NCI-H526 (cell line): ENCODE data around the gene ADAM17.
"Not testable (repeated sequence)": the region's sequence is repeated elsewhere in the genome, so short reads cannot be mapped to it uniquely, and the experiment has no call there.

ENCODE experiments used
- DNase-seq, 2 experiments: peaks; one replicate each; lab custom pipeline; 2025; lab: John Stamatoyannopoulos, UW

The ADAM17 gene

DNA sequence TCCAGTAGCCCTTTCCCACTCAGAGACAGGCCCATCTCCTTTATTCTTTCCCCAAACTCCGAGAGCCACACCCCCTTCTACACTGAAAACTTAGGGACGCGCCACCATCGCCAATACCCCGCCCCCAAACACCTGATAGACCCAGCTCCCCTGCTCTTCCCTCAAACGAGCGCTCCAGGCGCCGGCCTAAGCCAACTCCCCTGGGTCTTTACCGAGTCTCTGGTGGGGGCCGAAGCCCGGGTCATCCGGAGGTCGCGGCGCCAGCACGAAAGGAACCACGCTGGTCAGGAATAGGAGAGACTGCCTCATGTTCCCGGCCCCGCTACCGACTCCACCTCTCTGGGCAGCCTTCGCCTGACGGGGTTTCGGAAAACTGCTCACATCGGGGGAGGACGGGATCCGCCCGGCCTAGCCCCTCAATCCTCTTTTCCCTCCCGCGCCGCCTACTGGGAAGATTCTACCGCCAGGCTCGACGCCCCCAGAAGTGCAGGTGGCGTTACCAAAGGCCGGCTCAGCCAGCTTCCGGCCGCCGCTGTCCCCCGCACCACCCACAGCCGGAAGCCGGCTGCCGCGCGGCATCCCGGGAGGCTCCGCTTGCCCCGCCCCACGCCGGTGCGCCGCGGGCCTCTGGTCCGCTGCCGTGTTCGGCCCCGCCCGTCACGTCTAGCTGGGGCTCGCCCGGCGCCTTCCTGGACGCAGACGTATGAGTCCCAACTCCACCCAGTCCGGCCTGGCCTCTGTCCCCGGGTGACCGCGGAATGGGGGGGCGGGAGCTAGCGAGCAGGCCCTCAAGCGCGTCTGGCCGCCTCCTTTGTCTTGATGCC, at the start of gene ADAM17:
Gene ADAM17 (minus strand): TSS at position 534 of the 824 bp plus-strand sequence. CDS start 225 bp downstream, at position 309.
- DNase-seq: peak; percentile 86 to 97

DNA sequence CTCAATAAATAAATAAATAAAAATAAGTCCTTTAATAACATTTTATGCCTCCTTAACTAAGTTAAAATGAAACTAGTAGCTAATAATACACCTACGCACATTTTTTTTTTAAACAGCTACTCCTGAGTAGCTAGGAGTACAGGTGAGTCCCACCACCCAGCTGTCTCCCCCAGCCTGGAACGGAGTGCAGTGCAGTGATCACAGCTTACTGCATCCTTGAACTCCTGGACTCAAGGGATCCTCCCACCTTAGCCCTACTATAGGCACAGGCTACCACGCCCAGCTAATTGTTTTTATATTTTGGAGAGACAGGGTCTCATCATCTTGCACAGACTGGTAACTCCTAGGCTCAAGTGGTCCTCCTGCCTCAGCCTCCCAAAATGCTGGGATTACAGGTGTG, 46.8 kb upstream of the ADAM17 start:
- DNase-seq: no peak

DNA sequence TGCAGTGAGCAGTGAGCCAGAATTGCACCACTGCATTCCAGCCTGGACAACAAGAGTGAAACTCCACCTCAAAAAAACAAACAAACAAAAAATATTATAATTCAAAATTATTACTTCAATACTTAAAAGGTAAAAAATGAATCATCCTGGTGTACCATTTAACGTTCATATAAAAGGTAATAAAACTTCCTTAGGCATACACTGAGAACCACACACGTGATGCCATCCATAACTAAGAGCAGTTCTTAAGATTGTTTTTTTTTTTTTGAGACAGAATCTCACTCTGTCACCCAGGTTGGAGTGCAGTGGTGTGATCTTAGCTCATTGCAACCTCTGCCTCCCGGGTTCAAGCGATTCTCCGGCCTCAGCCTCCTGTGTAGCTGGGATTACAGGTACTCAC, 45.8 kb upstream of the ADAM17 start:
- DNase-seq: no peak

DNA sequence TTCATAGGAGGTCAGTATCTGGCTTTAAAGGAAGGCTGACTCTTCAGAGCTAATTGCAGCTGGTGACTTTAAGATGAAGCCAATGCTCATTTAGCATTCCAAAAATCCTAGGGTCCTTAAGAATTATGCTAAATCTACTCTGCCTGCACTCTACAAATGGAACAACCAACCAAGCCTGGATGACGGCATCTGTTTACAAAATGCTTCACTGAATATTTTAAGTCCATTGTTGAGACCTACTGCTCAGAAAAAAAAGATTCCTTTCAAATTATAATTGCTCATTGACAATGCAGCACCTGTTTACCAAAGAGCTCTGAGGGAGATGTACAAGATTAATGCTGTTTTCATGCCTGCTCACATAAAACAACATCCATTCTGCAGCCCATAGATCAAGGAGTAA, 43.8 kb upstream of the ADAM17 start:
- DNase-seq: no peak

DNA sequence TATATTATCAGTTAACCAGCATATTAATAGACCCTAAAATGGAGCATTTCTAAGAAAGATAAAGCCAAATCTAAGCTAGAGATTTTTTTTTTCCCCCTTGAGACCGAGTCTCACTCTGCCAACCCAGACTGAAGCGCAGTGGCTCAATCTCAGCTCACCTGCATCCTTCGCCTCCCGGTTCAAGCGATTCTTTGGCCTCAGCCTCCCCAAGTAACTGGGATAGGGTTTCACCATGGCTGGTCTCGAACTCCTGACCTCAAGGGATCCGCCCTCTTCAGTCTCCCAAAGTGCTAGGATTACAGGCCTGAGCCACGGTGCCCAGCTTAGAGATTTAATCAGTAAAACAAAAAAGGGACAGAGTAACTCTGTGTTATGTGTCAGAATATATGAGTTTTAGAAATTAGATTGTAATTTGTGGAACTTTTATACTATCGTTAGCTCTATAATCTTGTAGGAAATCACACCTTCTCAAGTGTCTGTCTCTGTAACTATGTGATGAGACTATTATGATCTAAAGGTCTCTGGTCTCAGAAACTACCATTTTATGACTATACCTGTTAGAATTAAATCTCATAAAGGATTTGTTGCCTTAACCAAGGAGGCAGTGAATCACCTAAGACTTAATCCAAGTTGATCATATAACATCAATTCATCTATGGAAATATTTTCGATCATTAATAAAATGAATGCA, 41.1 kb upstream of the ADAM17 start:
- DNase-seq: no peak

DNA sequence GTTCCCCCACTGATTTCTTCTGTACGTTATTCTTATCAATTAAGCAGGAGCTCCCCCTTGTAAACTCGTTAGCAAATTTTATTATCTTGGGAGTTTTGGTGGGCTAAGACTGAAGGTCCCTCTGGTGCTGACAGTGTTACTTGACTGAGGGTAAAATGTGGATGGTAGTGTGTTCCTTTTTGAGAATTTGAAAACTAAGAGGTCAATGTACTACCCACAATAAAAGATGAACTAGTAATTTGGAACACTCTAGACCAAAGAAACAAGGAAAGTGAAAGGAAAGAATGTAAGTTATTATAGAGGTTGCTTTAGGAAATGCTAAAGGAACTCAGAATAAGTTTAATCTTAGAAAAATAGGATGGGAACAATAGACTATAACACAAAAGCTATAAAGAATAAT, 40.1 kb upstream of the ADAM17 start:
- no peak for DNase-seq

DNA sequence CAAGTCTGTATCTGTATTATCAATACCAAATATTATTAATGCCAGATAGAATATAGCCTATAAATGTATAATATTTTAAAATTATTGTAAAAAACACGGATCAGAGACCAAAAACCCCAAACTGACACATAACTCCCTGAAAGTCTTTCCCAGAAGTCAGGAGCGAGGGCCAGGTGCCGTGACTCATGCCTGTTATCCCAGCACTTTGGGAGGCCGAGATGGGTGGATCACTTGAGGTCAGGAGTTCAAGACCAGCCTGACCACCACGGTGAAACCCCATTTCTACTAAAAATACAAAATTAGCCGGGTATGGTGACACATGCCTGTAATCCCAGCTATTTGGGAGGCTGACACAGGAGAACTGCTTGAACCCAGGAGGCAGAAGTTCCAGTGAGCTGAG, 39.6 kb upstream of the ADAM17 start:
- not testable (repeated sequence) for DNase-seq

DNA sequence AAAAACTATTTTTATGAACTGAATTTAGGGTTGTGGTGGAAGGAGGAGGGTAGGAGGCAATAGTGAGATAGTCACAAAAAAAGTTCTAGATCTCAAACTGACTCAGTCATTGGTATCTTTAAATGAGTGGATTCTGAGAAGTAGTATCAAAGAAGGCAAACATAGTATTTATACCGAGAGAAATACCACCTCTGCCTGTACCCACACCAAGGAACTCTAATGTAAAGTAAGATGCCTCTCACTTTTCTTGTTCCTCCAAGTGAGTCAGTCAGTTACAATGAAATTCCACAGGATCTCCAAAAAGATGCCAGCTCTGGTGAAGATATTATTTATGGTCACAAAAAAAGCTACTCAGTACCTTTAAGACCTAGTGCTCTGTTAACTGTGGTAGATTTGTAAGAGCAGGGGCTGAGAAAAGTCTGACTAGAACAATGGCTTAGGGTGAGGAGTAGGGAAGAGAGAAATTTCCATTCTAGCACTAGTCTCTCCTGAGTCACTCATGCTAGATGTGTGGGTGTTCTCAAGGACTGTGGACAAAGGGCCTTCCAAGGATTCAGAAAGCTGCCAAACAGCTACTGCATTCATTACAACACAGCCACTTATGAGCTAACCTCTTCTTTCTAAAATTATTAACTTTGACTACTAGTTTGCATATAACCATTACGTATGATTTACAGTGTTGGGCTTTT, 38.9 kb upstream of the ADAM17 start:
- DNase-seq: peak; percentile 8 to 34

DNA sequence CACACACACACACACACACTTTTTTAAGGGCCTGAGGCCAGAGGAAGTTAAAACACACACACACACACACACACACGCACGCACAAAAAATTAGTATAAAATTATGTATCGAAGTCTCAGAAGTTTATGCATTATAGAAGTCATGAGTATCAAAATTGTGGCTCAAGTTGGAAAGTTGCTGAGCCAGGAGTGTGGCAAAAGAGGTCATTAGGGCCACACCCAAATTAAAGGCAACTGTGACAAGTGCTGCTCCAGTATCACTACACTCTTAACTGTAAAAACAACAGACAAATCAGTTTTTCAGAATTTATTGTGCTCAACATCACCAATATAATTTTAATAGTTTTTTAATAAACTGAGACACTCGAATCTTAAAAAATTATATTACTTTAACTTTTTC, 38.3 kb upstream of the ADAM17 start:
- DNase-seq: no peak

DNA sequence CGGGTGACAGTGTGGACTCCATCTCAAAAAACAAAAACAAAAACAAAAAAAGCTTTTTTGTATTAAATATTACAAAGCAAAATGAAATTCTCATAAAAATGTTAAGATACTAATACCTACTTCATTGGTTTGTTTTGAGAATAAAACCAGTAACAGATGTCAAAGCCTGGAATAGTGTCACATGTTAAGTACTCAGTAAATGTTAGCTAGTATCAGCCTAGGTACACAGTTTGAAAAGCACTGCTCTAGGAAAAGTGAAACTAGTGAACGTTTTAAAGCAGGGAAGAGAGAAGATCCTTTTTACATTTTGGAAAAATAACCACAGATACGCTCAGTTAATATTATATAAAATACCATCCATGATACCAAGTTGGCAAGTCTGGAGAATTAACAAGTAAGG, 37.1 kb upstream of the ADAM17 start:
- DNase-seq: no peak

DNA sequence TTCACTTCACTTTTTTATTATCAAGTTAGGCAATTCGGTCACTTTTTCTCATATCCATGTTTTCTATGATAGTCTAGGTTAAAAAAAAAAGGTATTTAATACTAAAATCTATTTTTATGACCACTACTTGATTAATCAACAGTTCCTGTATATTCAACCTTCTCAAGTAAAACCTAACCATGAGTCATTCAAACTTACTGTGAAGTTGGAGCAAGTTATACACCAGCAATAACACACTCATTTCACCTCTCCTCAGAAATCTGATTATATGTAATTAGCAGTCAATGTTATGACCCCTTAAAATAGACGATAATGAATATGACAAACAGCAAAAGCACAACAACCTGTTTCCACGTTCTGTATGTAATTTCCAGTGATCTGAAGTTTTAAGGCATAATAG, 35.0 kb upstream of the ADAM17 start:
- DNase-seq: no peak

DNA sequence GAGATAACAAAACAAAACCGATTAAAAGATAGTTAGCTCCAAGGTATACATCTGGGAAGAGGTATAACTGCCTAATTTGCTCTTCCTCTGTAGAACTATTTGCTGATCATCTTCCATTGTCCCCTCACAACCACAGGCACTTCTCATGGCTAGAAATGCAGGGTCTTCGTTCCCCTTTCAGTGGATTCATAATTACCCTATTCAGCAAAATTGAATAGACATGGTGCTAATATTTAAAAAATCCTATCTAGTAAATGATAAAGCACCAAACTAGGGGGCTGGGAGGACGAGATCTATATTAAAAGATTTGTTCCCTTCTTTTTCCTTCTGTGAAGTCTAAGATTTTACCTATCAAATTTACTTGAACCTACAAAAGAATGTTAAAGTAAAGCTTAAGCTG, 30.8 kb upstream of the ADAM17 start:
- no peak for DNase-seq

DNA sequence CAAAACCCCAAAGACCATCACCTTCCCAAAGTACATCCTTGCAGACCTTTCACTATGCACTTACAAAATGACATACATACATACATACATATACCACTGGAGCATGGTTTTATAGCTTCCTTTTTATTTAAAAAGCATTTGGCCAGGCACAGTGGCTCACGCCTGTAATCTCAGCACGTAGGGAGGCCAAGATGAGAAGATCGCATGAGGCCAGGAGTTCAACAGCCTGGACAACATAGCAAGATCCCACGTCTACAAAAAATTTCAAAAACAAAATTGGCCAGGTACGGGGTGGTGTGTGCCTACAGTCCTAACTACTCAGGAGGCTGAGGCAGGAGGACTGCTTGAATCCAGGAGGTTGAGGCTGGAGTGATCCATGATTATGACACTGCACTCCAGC, 29.9 kb upstream of the ADAM17 start:
- DNase-seq: no peak

DNA sequence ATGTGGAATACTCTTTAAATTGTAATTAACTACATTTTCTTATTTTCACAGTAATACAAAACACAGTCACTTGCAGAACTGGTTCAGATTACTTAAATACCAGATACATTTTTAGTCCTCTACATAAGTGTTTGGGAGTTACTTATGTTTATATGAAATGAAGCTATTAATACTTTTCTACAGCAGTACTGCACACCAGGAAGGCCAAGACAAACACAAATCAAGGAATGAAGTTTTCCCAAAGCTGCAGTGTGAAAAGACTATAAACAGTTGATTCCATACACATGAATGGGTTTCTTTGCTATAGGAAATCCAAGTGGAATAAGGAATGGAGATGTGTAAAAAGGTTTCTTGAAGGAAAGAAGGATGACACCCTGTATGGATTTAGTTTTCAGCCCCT, 29.3 kb upstream of the ADAM17 start:
- DNase-seq: not testable (repeated sequence)

DNA sequence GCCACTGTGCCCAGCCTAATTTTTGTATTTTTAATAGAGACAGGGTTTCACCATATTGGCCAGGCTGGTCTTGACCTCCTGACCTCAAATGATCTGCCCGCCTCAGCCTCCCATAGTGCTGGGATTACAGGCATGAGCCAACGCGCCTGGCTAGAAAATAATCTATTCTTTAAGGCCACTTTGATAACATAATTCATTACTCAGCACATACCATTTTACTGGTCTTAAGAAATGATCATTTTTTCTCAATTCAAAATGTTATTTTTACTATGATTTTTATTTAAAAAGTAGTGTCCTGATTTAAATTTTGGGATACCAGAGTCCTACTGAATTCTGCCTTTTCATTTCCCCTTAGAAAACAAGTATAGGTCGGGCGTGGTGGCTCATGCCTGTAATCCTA, 27.0 kb upstream of the ADAM17 start:
- DNase-seq: no peak

DNA sequence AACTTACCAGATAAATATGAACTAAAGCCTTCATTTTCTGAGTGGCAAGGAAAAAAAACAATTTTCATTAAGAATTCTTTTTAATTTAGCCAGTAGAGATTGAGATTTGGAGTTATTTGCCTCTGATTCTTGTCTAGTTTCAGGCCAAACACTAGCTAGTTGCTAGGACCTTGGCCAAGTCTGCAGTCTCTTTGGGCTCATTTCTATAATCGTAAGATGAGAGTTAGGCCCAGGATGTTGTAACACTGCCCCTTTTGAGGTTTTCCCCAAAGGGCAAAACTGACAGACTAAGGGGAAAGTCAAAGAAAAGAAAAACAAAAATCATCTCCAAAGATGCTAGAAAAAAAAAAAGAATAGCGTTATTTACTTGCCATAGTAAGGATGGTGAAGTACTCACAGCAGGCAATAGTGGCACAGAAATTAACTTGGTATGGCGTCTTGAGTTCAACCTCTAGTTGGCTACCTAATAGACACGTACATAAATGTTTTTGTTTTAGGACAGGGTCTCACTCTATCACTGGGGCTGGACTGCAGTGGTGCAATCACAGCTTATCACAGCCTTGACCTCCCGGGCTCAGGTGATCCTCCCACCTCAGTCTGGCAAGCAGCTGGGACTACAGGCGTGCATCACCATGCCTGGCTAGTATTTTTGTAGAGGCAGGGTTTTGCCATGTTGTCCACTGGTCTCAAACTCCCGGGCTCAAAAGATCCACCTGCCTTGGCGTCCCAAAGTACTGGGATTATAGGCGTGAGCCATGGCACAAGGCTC, 23.0 kb upstream of the ADAM17 start:
- DNase-seq: no peak

DNA sequence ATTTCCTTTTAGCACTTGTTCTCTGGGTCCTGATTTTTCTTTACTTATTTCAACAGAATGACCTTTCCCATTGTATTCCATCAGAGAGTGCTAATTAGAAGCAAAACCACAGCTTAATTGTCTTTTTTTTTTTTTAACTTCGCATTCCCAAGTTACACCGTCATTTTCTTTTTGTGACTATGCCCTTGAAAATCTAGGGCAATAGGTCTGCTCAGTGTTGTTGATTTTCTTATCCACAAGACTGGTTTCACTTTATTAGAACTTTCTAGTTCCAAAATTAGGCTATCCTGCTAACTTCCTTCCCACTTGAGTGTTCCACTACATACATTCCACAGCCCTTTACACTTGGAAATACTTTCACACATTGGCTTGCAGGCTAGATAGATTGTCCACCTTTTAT, 18.7 kb upstream of the ADAM17 start:
- DNase-seq: no peak

DNA sequence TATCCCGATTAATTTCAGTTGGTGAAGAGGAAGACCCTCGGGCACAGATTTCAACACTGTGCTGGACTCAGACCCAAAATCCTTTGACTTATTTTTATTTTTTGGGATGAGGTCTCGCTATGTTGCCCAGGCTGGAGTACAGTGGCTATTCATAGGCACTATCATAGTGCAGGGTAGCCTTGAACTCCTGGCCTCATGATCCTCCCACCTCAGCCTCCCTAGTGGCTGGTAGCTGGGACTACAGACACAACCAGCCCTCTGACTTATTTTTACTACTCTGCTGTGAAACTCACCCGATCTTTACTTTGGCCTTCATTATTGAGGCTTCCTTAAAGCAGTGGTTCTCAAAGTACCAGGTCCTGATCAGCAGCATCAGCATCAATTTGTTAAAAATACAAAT, 18.2 kb upstream of the ADAM17 start:
- no peak for DNase-seq

DNA sequence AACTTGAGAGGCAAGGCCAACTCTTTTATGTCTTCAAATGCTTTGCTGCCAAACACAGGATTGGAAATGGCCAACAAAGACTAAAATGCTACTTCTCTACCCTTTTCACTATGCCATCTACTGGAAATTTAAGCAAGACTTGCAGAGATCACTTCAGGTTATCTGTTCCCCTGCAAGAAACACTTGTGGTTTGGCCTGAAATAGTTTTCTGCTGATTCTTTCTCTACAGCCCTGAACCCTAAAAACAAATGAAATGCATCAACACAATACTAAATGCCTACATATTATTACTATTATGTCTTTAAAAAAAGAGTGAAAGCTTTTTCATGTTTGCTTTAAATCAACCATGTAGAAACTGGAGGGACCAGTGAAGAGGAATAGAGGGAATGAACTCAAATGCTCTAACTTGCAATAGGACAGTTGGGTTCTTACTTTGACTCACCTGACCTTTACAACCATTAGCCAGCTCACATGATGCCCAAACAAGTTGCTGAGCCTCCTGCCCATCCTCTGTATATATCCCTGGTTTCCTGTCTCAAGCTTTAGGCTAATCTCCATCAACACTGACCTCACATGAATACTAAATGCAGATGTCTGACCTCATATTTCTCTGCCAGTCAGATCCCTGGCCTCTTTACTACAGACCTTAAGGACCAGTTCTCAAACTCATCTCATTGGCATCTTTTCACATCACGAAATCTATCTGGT, 17.5 kb upstream of the ADAM17 start:
- DNase-seq: no peak

DNA sequence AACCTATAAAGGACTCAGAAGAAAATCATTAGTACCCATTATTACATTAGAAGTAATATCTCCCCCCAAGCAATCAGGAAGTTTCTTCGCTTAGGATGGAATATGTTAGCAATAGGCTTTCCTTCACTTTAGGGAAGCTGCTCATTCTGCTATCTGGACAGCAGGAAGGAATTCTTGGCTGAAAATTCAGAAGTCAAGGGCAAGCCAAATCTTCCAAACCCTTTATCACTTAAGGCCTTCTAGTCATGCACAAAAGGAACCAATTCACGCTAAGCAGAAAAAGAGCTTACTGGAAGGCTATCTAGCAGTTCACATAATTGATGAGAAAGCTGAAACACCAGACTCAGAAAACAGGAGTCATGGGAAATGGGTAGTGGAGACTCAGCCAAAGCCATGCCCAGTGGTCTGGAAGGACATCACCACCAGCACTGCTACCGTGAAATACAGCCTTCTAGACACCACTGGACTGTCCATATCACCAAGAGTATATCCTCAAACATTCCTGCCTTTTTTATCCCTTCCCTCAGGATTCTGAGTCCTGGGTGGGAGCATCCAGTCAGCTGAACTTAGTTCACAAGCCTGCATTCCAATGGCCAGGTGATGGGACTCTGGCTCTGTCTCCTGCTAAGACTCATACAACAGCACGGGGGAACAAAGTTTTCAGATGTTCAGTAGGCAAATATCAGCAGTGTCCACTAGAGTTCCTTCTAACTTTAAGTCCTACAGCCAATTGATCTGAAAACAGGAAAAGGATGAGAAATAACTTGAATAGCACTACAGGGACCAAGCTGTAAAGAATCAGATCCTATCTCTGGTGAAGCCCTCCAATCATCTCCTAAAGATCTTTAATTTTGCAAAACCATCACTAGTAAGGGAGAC, 14.8 kb upstream of the ADAM17 start:
- DNase-seq: no peak
